K562 (cell line): ENCODE data around the gene TMEM61. TPM values are rescaled to one million over a fixed set of nuclear protein-coding genes. Genes with fewer than 3 reads are reported as not detected.

ENCODE experiments used
- ATAC-seq: fragments of 200-7000 bp; cut with Tn5 transposase; 3 replicates; pipeline ENCODE4 v1.9.1; 2020; ENCODE audit warnings: moderate library complexity
- BruUV-seq: library from RNA; stranded (reverse); fragments of 400-500 nt; replicated peaks from 2 replicates; lab custom pipeline; 2021; lab: Mats Ljungman, UMichigan
- CTCF ChIA-PET: fragments of 300-600 bp; formaldehyde crosslinking; extraction: SDS; loops from one replicate; lab custom pipeline; 2021; ENCODE audit warnings: low intra/inter-chr PET ratio; lab: Yijun Ruan, JAX
- POLR2A ChIA-PET: fragments of 300-600, 350-650 bp; sonication (Branson Sonifier 250); formaldehyde crosslinking; extraction: SDS; loops from one replicate; lab custom pipeline; 2021; ENCODE audit warnings: antibody characterized with exemption, inconsistent platforms; lab: Yijun Ruan, JAX
- DNase-seq, 4 experiments: peaks; one replicate each; pipeline versions ENCODE4 v3.0.0 to v3.0.0-alpha.2; 2011 to 2018; ENCODE audit warnings: low spot score in 3 of 4, mixed read lengths in 3 of 4; ENCODE audit errors: extremely low read depth in 1 of 4
- FAIRE-seq: peaks from 2 replicates; lab custom pipeline; 2011; peaks lifted over from hg19 to GRCh38; lab: Jason Lieb, UNC
- H2AFZ ChIP-seq: 2 replicates; pipeline ENCODE4 v1.6.0; 2011; ENCODE audit warnings: low read depth, low read length, control low read depth, inconsistent platforms
- H3K27ac ChIP-seq: fragments of 200-600 bp; 3 replicates; pipeline ENCODE4 v1.8.0; 2011; ENCODE audit warnings: low read depth, mild to moderate bottlenecking, control low read depth, inconsistent platforms, low read length, moderate library complexity, mixed read lengths; ENCODE audit errors: extremely low read depth
- H3K27me3 ChIP-seq, 2 experiments: fragments of 300-600 bp in 1 of 2; 2 replicates in 1 of 2; 3 replicates in 1 of 2; pipeline versions ENCODE4 v1.6.0 to v1.8.0; 2011; ENCODE audit warnings: inconsistent platforms in 2 of 2, low read length in 2 of 2, mild to moderate bottlenecking in 1 of 2, mixed read lengths in 1 of 2, moderate library complexity in 1 of 2; ENCODE audit not compliant: control insufficient read depth in 2 of 2, insufficient read depth in 2 of 2
- H3K36me3 ChIP-seq: fragments of 300-600 bp; 3 replicates; pipeline ENCODE4 v1.8.0; 2011; ENCODE audit warnings: mild to moderate bottlenecking, low read length, inconsistent platforms; ENCODE audit not compliant: control insufficient read depth, insufficient read depth
- H3K4me1 ChIP-seq, 2 experiments: fragments of 200-600 bp in 1 of 2; replicated peaks in 1 of 2; 2 replicates in 1 of 2; 3 replicates in 1 of 2; pipeline versions ENCODE4 v1.5.1 to v1.8.0; 2011; ENCODE audit warnings: inconsistent platforms in 2 of 2, low read length in 2 of 2, mild to moderate bottlenecking in 1 of 2, mixed read lengths in 1 of 2, moderate library complexity in 1 of 2; ENCODE audit not compliant: control insufficient read depth in 2 of 2, insufficient read depth in 2 of 2
- H3K4me2 ChIP-seq: 2 replicates; pipeline ENCODE4 v1.6.1; 2011; ENCODE audit warnings: low read length, control low read depth, inconsistent platforms, mixed read lengths; ENCODE audit not compliant: insufficient read depth
- H3K4me3 ChIP-seq: fragments of 200-600 bp; sonication (generic), shearing (Covaris generic); 2 replicates; pipeline ENCODE4 v1.5.1; 2016; ENCODE audit warnings: control low read depth, inconsistent platforms
- H3K79me2 ChIP-seq: fragments of 200-600 bp; 3 replicates; pipeline ENCODE4 v1.8.0; 2011; ENCODE audit warnings: low read length, inconsistent platforms; ENCODE audit not compliant: control insufficient read depth, insufficient read depth
- H3K9ac ChIP-seq, 2 experiments: 2 replicates each; pipeline versions ENCODE4 v1.6.0 to v1.6.1; 2011; ENCODE audit warnings: low read depth in 2 of 2, low read length in 2 of 2, control low read depth in 1 of 2, inconsistent platforms in 1 of 2, mild to moderate bottlenecking in 1 of 2, mixed read lengths in 1 of 2; ENCODE audit not compliant: insufficient read depth in 1 of 2
- H3K9me1 ChIP-seq: one replicate; pipeline ENCODE4 v1.6.0; 2011; ENCODE audit warnings: inconsistent platforms, mild to moderate bottlenecking, low read length, moderate library complexity; ENCODE audit not compliant: control insufficient read depth, insufficient read depth
- H3K9me3 ChIP-seq: replicated peaks from 2 replicates; pipeline ENCODE4 v1.5.1; 2011; ENCODE audit warnings: low read depth, low read length, inconsistent platforms; ENCODE audit not compliant: control insufficient read depth, insufficient read depth
- H4K20me1 ChIP-seq: replicated peaks from 2 replicates; pipeline ENCODE4 v1.6.1; 2011; ENCODE audit warnings: low read length, inconsistent platforms, mixed read lengths; ENCODE audit not compliant: control insufficient read depth, insufficient read depth
- ESRRB ChIP-seq: fragments of 250-450 bp; sonication (Bioruptor Pico); IDR thresholded peaks from 2 replicates; pipeline ENCODE4 v1.5.0; 2020; ENCODE audit warnings: mild to moderate bottlenecking, moderate library complexity, borderline replicate concordance
- ETS2 ChIP-seq: IDR thresholded peaks from 2 replicates; pipeline ENCODE4 v1.6.1; 2016; ENCODE audit warnings: borderline replicate concordance, missing genetic modification characterization, mild to moderate bottlenecking, moderate library complexity, missing compliant biosample characterization; ENCODE audit not compliant: poor library complexity, severe bottlenecking
- NCOA2 ChIP-seq, 2 experiments: fragments of 450-650 bp; IDR thresholded peaks; 2 replicates each; pipeline ENCODE4 v1.6.1; 2018; ENCODE audit warnings: mild to moderate bottlenecking in 2 of 2, moderate library complexity in 1 of 2; ENCODE audit not compliant: partially characterized antibody in 2 of 2
- NUFIP1 ChIP-seq: fragments of 450-650 bp; IDR thresholded peaks from 2 replicates; pipeline ENCODE4 v1.6.1; 2018; ENCODE audit not compliant: partially characterized antibody
- RB1 ChIP-seq: fragments of 450-650 bp; IDR thresholded peaks from 2 replicates; pipeline ENCODE4 v1.6.1; 2017; ENCODE audit warnings: low read depth, mild to moderate bottlenecking
- SAP30 ChIP-seq: fragments of 200-600 bp; sonication (generic); IDR thresholded peaks from 2 replicates; pipeline ENCODE4 v1.6.1; 2012; ENCODE audit warnings: borderline replicate concordance, low read depth, mild to moderate bottlenecking, moderate library complexity, low read length, control low read depth, inconsistent platforms; ENCODE audit not compliant: insufficient read depth, poor library complexity, severe bottlenecking
- SMAD2 ChIP-seq: fragments of 150-350 bp; IDR thresholded peaks from 2 replicates; pipeline ENCODE4 v1.6.1; 2014; ENCODE audit warnings: low read depth, mild to moderate bottlenecking, low read length
- SNRNP70 ChIP-seq: fragments of 200-400 bp; formaldehyde crosslinking; optimal IDR thresholded peaks from 2 replicates; pipeline ENCODE3; 2017; ENCODE audit warnings: low read depth, low read length
- SRSF3 ChIP-seq: fragments of 200-400 bp; formaldehyde crosslinking; IDR thresholded peaks from 2 replicates; pipeline ENCODE4 v1.6.1; 2016; ENCODE audit warnings: mild to moderate bottlenecking, low read length, moderate library complexity; ENCODE audit not compliant: insufficient read depth
- TEAD1 ChIP-seq, 2 experiments: fragments of 450-650 bp in 1 of 2; sonication (generic) in 1 of 2; formaldehyde crosslinking; IDR thresholded peaks; 2 replicates each; pipeline versions ENCODE4 v1.4.0 to v1.8.0; 2020 to 2022; ENCODE audit warnings: mild to moderate bottlenecking in 2 of 2, missing genetic modification reagents in 1 of 2
- WGBS: fragments of 100-300 bp; shearing (Covaris generic); methylation state at CpG from one replicate; pipeline ENCODE4 v1.1.6; 2016; ENCODE audit warnings: low coverage, mixed read lengths; ENCODE audit not compliant: insufficient coverage; ENCODE audit errors: missing lambda C conversion rate; 5-methylcytosine and 5-hydroxymethylcytosine counted together
- in situ Hi-C: fragments of 300-500 bp; cut with MboI; formaldehyde crosslinking; loops from 4 replicates; pipeline ENCODE4 v1.15.0; 2018; ENCODE audit warnings: inconsistent platforms, mixed read lengths
- intact Hi-C: fragments of 100-400 bp; cut with micrococcal nuclease; formaldehyde crosslinking; loops from 2 replicates; pipeline ENCODE4 v1.14.2; 2022
- polyA plus RNA-seq, 8 experiments: library from polyadenylated mRNA; depleted of rRNA in 4 of 8; stranded (reverse) in 5 of 8; unstranded in 3 of 8; fragments of >200 nt; fragmentation: Nextera tagmentation in 2 of 8; fragmentation: Illumina TruSeq in 1 of 8; extraction: Ambion mirVana in 2 of 8; extraction: Trizol in 1 of 8; gene quantifications; 2 replicates each; pipeline versions ENCODE4 v1.2.1 to v1.2.3, GENCODE V29; 2011 to 2014; ENCODE audit warnings: inconsistent platforms in 1 of 8, missing spikeins in 1 of 8
- total RNA-seq, 7 experiments: library from RNA; depleted of rRNA in 6 of 7; stranded (reverse); fragments of >200 nt in 6 of 7; fragmentation: Illumina TruSeq in 2 of 7; extraction: Trizol in 2 of 7; gene quantifications; 2 replicates each; pipeline versions ENCODE4 v1.2.1 to v1.2.3, GENCODE V29; 2011 to 2021; ENCODE audit warnings: low replicate concordance in 1 of 7
- TF ChIP-seq, protein P1 (sequence below): IDR thresholded peaks from 3 replicates; pipeline ENCODE4 v1.6.1; 2011; ENCODE audit warnings: borderline replicate concordance, mild to moderate bottlenecking, moderate library complexity; ENCODE audit not compliant: insufficient read length; ENCODE audit errors: extremely low read depth
- TF ChIP-seq, protein P2 (sequence below): fragments of 450-650 bp; IDR thresholded peaks from 2 replicates; pipeline ENCODE4 v1.6.1; 2017; ENCODE audit warnings: antibody characterized with exemption
- TF ChIP-seq, protein P3 (sequence below), 2 experiments: fragments of 450-650 bp; IDR thresholded peaks; 2 replicates each; pipeline ENCODE4 v1.6.1; 2016

The TMEM61 gene
- total and polyA plus RNA-seq, 9 of the 15 experiments (the other 6 are each of a cell fraction or from before 2014, with no cell fraction given) = not detected

DNA sequence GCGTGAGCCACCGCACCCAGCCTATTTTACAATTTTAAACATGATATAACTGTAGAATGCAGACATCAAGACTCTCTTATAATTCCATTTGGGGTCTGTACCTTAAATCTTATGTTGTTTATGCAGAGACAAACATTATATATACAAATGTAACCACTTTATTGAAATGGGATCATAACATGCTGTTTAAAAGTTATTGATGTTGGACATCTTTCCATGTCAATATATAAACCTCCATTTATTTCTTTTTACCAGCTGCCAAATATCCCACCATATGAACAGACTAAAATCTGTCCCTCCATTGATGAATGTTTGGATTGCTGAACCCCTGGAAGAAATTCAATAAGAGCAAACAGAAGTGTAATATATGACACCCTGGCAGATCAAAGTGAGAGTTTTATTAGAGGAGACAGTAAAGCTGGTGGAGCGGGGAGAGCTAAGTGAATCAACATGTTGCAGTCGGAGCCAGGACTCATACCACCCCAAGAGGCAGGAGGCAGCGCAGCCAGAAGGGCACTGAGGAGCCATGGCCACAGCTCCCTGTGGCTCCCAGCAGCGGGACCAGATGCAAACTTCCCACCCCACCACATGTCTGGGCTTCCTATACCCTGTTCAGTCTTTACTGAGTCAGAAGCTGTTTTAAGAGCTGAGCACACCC is 54.2 kb downstream of the TMEM61 start:
- Histone ChIP-seq H2AFZ (no peak overlapping the region), H3K27me3 (no peaks in the 10 kb centered on the region), H3K79me2 (peaks cover 7% of the 10 kb centered on the region), H3K4me1 (peaks cover 18 to 29% of the 10 kb centered on the region in 2 experiments), H3K36me3 (no peaks in the 10 kb centered on the region), H3K4me2 (no peak overlapping the region), H3K9ac (no peak overlapping the region), H3K4me3 (no peak overlapping the region), H3K9me1 (no peaks in the 10 kb centered on the region), H3K27ac (no peak overlapping the region), H3K9me3 (no peaks in the 10 kb centered on the region), H4K20me1 (no peaks in the 10 kb centered on the region)
- BruUV-seq = no TSS peak
- intact Hi-C loops (no loop called here), in situ Hi-C loops (no loop called here)
- WGBS = 66% methylated on average over 6 of the region's 6 CpGs
- FAIRE-seq (no peak), DNase-seq (no peak), ATAC-seq (no peak)
- CTCF ChIA-PET = no interaction called here
- POLR2A ChIA-PET = interaction anchor here (0.6 kb wide), 1 partner anchor 627 kb away, joined by 3 read pairs; no protein-coding TSS in a partner anchor
- TF ChIP-seq, protein P1, sequence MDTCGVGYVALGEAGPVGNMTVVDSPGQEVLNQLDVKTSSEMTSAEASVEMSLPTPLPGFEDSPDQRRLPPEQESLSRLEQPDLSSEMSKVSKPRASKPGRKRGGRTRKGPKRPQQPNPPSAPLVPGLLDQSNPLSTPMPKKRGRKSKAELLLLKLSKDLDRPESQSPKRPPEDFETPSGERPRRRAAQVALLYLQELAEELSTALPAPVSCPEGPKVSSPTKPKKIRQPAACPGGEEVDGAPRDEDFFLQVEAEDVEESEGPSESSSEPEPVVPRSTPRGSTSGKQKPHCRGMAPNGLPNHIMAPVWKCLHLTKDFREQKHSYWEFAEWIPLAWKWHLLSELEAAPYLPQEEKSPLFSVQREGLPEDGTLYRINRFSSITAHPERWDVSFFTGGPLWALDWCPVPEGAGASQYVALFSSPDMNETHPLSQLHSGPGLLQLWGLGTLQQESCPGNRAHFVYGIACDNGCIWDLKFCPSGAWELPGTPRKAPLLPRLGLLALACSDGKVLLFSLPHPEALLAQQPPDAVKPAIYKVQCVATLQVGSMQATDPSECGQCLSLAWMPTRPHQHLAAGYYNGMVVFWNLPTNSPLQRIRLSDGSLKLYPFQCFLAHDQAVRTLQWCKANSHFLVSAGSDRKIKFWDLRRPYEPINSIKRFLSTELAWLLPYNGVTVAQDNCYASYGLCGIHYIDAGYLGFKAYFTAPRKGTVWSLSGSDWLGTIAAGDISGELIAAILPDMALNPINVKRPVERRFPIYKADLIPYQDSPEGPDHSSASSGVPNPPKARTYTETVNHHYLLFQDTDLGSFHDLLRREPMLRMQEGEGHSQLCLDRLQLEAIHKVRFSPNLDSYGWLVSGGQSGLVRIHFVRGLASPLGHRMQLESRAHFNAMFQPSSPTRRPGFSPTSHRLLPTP = no peak
- TF ChIP-seq SMAD2 = no peak
- TF ChIP-seq NCOA2 (IDR thresholded peaks at IDR 0.05; ENCODE audit: partially characterized antibody in 2 of 2) = no peak
- no peak for TF ChIP-seq NUFIP1
- TF ChIP-seq, protein P2, sequence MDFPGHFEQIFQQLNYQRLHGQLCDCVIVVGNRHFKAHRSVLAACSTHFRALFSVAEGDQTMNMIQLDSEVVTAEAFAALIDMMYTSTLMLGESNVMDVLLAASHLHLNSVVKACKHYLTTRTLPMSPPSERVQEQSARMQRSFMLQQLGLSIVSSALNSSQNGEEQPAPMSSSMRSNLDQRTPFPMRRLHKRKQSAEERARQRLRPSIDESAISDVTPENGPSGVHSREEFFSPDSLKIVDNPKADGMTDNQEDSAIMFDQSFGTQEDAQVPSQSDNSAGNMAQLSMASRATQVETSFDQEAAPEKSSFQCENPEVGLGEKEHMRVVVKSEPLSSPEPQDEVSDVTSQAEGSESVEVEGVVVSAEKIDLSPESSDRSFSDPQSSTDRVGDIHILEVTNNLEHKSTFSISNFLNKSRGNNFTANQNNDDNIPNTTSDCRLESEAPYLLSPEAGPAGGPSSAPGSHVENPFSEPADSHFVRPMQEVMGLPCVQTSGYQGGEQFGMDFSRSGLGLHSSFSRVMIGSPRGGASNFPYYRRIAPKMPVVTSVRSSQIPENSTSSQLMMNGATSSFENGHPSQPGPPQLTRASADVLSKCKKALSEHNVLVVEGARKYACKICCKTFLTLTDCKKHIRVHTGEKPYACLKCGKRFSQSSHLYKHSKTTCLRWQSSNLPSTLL = no peak
- no peak for TF ChIP-seq ETS2 (tag)
- TF ChIP-seq ESRRB = no peak
- no peak for TF ChIP-seq SAP30
- TF ChIP-seq TEAD1 (CRISPR knock-in tag; IDR thresholded peaks at IDR 0.05) = no peak
- TF ChIP-seq RB1 = no peak
- no peak for TF ChIP-seq SRSF3
- no peak for TF ChIP-seq SNRNP70
- TF ChIP-seq, protein P3, sequence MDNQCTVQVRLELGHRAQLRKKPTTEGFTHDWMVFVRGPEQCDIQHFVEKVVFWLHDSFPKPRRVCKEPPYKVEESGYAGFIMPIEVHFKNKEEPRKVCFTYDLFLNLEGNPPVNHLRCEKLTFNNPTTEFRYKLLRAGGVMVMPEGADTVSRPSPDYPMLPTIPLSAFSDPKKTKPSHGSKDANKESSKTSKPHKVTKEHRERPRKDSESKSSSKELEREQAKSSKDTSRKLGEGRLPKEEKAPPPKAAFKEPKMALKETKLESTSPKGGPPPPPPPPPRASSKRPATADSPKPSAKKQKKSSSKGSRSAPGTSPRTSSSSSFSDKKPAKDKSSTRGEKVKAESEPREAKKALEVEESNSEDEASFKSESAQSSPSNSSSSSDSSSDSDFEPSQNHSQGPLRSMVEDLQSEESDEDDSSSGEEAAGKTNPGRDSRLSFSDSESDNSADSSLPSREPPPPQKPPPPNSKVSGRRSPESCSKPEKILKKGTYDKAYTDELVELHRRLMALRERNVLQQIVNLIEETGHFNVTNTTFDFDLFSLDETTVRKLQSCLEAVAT (IDR thresholded peaks at IDR 0.05) = no peak
